Amygdala (tissue), 56 donors: ENCODE measurements around the gene CLSTN2.

Source experiments
- DNase-seq, 56 donors: peaks; one replicate each; lab custom pipeline; 2025; lab: John Stamatoyannopoulos, UW

CLSTN2 gene

GRCh38 chr3:139994891-139995290, 59.9 kb downstream of the CLSTN2 start:
- no peak for DNase-seq

GRCh38 chr3:140004271-140004670, 69.3 kb downstream of the CLSTN2 start:
- no peak for DNase-seq

- DNase-seq, result no peak
Observed at GRCh38 chr3:140006331-140006730, 71.3 kb downstream of the CLSTN2 start.

GRCh38 chr3:140007081-140007480, 72.1 kb downstream of the CLSTN2 start:
- DNase-seq, result no peak

- peak in 21 of 56 donors; percentile 1 to 58 (median 19) for DNase-seq
Observed at GRCh38 chr3:140007911-140008869, 73.2 kb downstream of the CLSTN2 start.

- no peak for DNase-seq
Observed at GRCh38 chr3:140010391-140010790, 75.4 kb downstream of the CLSTN2 start.

- no peak for DNase-seq
Observed at GRCh38 chr3:140011086-140011485, 76.1 kb downstream of the CLSTN2 start.

GRCh38 chr3:140011611-140012277, 76.8 kb downstream of the CLSTN2 start:
- DNase-seq, result no peak

- peak in 2 of 56 donors; percentile 3 to 17 for DNase-seq
Observed at GRCh38 chr3:140013220-140013619, 78.2 kb downstream of the CLSTN2 start.

GRCh38 chr3:140014831-140015495, 80.0 kb downstream of the CLSTN2 start:
- DNase-seq, result no peak

GRCh38 chr3:140015741-140016140, 80.8 kb downstream of the CLSTN2 start:
- no peak for DNase-seq

GRCh38 chr3:140018556-140018955, 83.6 kb downstream of the CLSTN2 start:
- no peak for DNase-seq

GRCh38 chr3:140019946-140020345, 85.0 kb downstream of the CLSTN2 start:
- no peak for DNase-seq

- DNase-seq, result no peak
Observed at GRCh38 chr3:140020541-140020940, 85.6 kb downstream of the CLSTN2 start.

GRCh38 chr3:140021269-140021668, 86.3 kb downstream of the CLSTN2 start:
- no peak for DNase-seq

GRCh38 chr3:140022066-140022770, 87.2 kb downstream of the CLSTN2 start:
- peak in 31 of 56 donors; percentile 7 to 64 (median 22) for DNase-seq

- peak in 46 of 56 donors; percentile 12 to 84 (median 54) for DNase-seq
Observed at GRCh38 chr3:140023616-140024530, 88.9 kb downstream of the CLSTN2 start.

- DNase-seq, result no peak
Observed at GRCh38 chr3:140031170-140031569, 96.2 kb downstream of the CLSTN2 start.

- no peak for DNase-seq
Observed at GRCh38 chr3:140034058-140034457, 99.1 kb downstream of the CLSTN2 start.
